MM.1S (cell line): Measurements from ENCODE around the gene ENC1.

Experiments used
- EZH2 ChIP-seq: fragments of 300-600 bp; sonication (generic); optimal IDR thresholded peaks from 2 replicates; pipeline ENCODE3; 2017; ENCODE audit warnings: low read depth, mild to moderate bottlenecking, antibody characterized with exemption, low read length, mixed read lengths
- EZH2phosphoT487 ChIP-seq: fragments of 300-600 bp; sonication (generic); IDR thresholded peaks from 2 replicates; pipeline ENCODE4 v1.6.1; 2018; ENCODE audit warnings: antibody characterized with exemption, low read length
- TF ChIP-seq, protein P1 (sequence below): fragments of 300-600 bp; sonication (generic); IDR thresholded peaks from 2 replicates; pipeline ENCODE4 v1.5.1; 2016; ENCODE audit warnings: antibody characterized with exemption, low read length, mixed read lengths

GRCh38 chr5:74588415-74588814, 52.1 kb downstream of the ENC1 start:
- TF ChIP-seq EZH2phosphoT487, result no peak
- TF ChIP-seq, protein P1, sequence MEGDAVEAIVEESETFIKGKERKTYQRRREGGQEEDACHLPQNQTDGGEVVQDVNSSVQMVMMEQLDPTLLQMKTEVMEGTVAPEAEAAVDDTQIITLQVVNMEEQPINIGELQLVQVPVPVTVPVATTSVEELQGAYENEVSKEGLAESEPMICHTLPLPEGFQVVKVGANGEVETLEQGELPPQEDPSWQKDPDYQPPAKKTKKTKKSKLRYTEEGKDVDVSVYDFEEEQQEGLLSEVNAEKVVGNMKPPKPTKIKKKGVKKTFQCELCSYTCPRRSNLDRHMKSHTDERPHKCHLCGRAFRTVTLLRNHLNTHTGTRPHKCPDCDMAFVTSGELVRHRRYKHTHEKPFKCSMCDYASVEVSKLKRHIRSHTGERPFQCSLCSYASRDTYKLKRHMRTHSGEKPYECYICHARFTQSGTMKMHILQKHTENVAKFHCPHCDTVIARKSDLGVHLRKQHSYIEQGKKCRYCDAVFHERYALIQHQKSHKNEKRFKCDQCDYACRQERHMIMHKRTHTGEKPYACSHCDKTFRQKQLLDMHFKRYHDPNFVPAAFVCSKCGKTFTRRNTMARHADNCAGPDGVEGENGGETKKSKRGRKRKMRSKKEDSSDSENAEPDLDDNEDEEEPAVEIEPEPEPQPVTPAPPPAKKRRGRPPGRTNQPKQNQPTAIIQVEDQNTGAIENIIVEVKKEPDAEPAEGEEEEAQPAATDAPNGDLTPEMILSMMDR, result no peak
- no peak for TF ChIP-seq EZH2
